GM18517 (cell line): Measurements from ENCODE around the gene TRIM47.
"Not testable (repeated sequence)": the region's sequence is repeated elsewhere in the genome, so short reads cannot be mapped to it uniquely, and the experiment has no call there.

Source experiments
- ATAC-seq: cut with Tn5 transposase; IDR thresholded peaks from one replicate; pipeline ENCODE4 v1.9.1; 2021; ENCODE audit warnings: mild to moderate bottlenecking, moderate library complexity; ENCODE audit not compliant: unreplicated experiment

Gene TRIM47

DNA sequence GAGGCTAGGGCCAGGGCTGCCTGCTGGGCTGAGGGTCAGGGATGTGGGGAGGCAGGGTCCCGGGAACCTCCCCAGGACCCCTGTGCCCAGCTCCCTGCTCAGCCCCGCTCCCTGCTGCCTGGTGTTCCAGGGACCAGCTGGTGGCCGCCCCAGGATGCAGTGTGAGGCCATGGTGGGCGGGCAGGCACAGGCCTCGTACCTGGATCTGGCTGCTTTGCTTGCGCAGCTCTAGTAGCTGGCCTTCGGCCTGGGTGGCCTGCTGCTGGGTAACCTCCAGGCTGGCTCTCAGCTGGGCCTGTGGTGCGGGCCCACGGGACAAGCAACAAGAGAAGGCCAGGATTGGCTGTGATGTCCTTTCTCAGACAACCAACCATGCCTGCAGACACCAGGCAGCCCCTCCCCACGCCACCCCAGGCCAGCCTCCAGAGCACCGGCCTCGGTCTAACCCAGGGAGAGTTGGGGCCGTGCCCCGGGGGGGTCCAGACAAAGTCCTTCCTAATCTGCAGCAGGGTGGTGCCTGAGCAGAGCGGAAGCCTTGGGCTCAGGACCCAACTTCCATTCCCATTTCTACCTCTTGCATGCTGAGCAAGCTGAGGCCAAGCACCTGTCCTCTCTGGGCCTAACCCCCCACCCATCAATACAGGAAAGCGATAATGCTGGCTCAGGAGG is 14.3 kb upstream of the TRIM47 start:
- no peak for ATAC-seq

DNA sequence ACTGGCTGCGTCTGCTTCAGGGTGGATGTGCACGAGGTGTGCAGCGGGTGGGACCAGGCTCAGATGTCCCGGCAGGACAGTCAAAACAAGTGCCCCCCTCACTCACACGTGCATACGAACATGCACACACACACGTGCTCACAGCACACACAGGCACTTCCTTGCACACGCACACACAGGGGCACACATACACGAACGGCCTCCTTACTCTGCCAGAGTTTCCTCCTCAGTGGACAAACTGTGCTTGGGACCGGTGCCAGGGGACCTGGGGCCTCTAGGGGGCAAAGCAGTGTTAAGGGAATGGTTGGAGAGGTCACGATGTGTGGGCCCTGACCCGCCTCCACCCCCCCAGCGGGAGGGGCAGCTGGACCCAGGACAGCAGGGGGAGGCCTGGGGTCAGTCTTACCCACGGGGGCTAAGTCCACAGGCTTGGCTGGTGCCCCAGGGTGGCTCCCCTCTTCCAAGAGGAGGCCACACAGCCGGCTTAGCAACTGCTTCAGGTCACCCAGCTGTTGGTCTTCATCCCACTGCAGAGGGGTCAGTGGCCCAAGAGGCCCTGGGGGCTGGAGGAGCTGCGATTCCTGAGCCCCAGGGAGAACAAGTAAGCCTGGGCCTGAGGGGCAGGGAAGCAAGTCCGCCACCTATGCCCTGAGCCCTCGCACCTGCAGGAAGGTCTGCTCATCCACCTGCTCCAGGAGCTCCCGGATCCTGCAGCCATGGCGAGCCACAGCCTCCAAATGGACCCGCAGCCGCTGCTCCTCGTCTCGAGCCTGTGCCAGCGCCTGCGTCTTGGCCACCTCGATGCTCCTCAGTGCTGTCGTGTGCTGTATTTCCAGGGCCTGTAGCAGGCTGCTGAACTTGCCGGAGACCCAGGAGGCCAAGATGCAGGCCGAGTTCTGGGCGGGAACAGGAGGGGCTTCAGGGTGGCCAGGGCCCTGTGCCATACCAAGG is 13.5 kb upstream of the TRIM47 start:
- ATAC-seq: no peak

DNA sequence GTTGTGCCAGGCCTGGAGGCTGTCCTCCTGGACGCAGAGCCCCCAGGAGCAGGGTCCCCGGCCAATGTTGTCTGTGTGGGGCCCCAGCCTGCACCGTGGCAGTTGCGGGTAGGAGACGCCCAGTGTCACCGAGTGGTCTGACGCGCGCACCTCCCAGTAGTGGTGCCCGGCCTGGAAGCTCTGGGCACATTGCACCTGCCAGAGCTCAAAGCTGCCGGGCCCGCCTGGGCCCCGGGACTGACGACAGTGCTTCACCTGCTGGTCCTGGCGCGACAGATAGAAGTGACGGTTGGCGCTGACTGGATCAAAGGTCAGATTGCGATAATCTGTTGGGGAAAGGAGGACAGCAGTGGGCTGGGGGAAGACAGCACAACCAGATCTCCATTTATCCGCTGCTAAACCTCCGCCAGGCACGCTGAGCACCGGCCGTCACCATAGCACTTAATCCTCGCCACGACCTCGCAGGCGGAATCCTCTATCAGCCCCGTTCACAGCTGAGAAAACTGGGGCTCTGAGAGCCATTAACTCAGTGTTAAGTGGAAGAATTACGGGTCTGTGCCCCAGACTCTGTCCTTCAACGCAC is 12.7 kb upstream of the TRIM47 start:
- ATAC-seq: no peak

DNA sequence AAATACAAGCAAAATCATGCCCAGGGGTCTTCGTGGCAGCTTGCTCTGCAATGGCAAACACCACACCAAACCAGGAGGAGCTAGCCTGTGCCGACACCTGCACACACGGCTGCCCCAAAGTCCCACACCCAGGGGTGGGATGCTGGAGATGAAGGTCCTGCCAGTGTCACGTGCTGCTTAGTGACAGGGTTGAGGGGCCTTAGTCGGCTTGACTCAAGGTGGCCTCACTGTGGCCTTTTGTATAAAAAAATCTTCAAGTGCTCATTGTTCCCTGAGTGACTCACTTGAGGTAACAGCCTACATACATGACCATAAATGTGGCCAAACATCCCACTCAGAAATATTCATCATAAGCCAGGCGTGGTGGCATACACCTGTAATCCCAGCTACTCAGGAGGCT is 11.1 kb upstream of the TRIM47 start:
- no peak for ATAC-seq

DNA sequence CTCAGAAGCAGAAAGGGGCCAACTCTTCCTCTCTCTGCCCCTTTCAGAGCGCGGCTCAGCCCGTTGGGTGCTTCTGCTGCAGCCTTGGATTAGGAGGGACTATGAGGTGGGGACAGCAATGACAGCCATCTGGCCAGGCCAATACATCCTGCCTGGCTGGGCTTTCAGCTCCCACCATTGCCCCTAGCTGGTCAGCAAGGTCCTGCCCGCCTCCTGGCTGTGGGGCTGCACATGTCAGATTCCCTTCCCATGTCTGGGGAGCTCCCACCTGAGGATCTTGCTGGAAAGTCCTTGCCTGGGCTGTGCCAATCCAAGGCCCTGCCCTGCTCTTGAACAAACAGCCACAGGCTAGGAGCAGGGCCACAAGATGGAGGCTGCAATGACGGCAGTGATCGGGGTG is 10.1 kb upstream of the TRIM47 start:
- ATAC-seq: no peak

DNA sequence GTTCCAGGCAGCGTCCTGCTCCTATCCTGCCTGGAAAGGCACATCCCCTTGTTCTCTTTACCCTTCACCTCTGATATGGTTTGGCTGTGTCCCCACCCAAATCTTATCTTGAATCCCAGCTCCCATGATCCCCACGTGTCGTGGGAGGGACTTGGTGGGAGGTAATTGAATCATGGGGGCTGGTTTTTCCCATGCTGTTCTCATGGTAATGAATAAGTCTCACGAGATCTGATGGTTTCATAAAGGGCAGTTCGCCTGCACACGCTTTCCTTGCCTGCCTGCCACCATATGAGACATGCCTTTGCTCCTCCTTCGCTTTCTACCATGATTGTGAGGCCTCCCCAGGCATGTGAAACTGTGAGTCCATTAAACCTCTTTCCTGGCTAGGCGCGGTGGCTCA is 7.5 kb upstream of the TRIM47 start:
- ATAC-seq: not testable (repeated sequence)

DNA sequence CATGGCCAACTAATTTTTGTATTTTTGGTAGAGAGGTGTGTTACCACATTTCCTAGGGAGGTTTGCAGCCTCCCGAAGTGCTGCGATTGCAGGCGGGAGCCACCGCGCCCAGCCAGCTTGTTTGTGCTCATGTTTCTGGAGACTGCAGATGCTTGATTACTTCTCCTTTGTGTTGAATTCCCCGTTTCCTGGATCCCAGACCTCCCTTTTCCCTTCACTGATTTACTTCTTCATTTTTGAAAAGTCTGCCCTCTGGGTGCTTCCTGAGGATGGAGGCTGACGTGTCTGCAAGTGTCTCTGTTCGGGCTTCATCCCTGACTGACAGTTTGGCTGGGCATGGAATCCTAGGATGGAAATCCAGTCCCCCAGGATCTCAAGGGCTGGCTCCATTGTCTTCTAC is 7.0 kb upstream of the TRIM47 start:
- no peak for ATAC-seq

DNA sequence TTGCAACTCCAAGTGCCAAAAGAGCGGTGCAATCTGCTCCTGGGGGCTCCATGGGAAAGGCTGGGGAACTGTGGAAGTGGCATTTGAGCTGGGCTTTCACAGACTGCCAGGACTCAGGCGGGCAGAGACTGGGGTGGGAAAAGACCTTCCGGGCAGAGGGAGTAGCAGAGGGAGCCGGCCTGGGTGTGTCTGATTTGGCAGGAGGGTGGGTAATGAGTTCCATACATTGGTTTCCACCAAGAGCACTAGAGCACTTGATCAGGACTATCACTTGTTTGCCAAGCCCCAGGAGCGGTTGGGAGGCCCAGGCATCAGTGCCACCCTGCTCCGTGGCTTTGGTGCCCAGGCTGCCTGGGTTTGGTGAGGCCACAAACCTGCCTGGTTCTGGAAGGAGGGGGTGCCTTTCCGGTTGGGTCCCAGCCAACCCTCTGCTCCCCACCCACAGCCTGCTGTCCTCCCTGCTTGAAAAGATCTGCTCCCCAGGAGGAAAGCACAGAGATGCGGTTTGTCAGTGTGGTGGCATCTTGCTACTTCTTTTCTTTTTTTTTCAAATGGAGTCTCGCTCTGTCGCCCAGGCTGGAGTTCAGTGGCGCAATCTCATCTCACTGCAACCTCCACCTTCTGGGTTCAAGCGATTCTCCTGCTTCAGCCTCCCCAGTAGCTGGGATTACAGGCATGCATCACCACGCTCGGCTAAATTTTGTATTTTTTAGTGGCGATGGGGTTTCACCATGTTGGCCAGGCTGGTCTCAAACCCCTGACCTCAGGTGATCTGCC is 3.5 kb upstream of the TRIM47 start:
- ATAC-seq: no peak

DNA sequence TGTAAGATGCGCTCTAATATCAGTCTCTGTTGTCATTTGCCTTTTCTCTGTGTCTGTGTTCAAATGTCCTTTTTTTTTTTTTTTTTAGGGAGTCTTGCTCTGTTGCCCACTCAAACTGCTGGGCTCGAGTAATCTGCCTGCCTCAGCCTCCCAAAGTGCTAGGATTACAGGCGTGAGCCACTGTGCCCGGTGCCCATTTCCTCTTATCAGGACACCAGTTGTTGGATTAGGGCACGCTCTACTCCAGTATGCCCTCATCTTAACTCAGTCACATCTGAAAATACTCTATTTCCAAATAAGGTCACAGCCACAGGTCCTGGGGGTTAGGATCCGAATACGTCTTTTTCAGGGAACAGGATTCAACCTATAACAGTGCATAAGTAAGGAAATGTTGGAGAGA is 1.9 kb upstream of the TRIM47 start:
- no peak for ATAC-seq

DNA sequence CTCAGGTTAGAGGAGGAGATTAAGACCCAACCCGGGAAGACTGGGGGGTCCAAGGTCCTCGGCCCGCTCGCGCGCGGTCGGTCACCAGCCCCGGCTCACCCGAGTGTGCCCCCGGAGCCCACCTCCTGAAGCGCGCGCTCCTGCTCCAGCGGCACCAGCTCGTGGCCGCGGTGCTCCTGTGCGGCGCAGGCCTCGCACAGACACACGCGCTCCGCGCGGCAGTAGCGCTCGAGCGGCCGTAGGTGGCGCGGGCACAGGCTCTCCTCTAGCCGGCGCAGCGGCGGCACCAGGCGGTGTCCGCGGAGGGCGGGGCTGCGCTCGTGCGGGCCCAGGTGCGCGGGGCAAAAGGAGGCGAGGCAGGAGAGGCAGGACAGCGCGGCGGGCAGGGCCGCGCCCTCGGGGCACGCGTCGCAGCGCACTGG is 618 bp downstream of the TRIM47 start:
- ATAC-seq: no peak

DNA sequence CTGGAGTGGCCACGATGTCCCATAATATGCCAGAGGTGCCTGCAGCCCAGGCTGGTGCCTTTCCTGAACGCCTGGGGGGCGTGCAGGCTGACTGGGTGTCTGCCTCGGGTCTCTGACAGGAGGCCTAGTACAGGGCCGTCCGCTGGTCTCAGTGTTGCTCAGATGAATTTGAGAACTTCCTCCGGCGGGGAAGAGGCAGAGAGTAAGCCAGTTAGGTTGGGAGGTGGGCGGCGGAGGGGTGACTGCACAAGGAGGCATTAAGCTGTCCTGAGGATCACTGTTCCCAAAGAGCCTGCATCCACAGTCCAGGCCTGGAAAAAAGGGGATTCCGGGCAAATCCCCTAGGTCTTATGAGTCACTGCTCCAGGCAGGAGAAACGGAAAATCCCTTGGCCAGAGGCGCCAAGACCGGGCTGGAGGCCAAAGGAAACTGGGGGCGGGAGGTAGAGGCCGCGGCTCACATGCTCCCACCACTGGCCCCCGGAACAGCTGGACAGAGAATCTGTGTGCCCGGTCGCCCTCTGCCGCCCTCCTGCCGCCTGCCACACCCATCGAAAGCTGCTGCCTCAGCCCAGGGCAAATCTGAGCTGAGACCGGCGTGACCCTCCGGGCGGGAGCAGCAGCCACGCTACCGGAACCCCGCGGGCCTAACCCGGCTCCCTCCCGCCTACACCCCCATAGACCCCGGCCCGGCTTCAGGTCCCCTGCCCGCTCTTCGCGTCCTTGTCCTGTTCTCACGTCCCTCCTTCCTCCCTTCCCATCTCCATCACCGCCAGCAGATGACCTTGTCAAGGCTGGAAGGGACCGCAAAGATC is 1.2 kb downstream of the TRIM47 start:
- ATAC-seq: no peak

DNA sequence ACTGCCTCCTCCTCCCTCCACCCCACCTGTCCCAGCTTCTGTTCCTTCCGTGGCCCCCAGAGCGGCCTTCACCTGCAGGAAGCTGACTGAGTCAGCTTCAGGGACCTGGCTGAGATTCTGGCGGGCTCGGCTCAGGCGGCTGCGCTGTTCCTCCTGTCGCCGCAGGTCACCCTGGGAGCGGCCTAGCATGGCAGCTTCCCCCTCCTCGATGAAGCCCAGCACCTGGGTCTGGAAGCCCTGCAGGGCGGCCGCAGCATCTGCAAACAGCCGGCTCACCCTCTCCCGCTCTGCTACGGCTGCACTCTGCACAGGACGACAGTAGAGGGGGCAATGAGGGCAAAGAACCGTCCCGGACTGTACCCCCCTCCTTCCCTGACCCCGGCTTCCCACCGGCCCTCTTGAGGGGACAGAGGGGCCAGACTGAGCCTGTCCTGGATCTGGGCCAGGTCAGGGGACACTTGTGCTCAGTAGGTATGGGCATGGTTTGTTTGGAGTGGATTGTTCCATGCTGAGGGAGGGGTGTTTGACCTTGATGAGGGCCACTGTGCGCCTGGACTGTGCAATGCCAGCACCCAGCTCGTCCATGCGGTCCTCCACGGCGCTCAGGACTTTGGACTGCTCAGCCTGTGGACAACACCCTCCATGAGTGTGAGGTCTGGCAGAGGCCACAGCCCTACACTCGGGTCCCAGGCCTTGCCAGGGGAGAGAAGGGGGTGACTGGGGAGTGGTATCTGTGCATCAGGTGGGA is 2.0 kb downstream of the TRIM47 start:
- no peak for ATAC-seq

DNA sequence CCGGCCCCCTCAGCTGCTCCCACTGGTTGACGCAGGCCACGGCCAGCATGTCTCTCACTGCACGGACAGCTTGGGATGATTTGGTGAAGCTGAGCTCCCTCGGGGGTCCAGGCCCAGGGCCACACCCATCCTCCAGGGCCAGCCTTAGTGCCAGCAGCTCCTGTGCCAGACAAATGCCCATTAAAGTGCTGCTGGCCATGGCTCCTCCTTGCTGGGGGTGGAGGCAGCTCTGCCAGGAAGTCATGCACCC is 2.5 kb downstream of the TRIM47 start:
- no peak for ATAC-seq

DNA sequence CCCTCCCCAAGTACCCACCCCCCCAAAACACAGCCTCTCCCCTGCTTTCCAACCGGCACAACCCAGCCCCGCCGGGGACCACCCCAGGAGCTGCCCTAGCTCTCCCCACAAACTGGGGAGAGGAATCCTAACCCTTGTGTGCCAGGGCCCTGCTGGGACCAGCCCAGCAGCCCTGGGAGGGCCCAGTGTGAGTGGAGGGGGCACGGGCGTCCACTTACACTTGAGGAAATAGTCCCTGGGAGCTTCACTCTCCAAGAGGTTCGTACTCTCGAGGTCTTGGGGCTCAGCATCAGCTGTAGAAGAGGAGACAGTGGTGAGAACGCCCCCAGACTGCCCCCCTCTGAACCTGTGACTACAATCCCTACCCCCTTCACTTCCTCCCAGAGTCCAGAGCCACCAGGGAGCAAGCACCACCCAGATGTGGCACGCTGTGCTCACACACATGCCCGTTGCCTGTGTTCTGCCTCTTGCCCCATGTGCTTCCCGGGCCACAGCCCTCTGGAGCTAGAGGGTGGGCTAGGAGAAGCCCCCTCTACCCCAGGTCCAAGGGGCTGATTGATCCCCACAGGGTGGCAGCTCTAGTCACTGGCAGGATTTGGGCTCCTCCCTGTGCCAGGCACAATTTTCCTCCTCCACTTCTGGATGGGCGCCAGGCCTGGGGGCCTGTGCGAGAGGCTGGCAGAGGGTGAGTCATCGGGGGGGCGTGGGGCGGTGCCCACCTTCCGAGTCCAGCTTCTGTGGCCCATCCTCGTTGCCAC is 3.0 kb downstream of the TRIM47 start:
- no peak for ATAC-seq

DNA sequence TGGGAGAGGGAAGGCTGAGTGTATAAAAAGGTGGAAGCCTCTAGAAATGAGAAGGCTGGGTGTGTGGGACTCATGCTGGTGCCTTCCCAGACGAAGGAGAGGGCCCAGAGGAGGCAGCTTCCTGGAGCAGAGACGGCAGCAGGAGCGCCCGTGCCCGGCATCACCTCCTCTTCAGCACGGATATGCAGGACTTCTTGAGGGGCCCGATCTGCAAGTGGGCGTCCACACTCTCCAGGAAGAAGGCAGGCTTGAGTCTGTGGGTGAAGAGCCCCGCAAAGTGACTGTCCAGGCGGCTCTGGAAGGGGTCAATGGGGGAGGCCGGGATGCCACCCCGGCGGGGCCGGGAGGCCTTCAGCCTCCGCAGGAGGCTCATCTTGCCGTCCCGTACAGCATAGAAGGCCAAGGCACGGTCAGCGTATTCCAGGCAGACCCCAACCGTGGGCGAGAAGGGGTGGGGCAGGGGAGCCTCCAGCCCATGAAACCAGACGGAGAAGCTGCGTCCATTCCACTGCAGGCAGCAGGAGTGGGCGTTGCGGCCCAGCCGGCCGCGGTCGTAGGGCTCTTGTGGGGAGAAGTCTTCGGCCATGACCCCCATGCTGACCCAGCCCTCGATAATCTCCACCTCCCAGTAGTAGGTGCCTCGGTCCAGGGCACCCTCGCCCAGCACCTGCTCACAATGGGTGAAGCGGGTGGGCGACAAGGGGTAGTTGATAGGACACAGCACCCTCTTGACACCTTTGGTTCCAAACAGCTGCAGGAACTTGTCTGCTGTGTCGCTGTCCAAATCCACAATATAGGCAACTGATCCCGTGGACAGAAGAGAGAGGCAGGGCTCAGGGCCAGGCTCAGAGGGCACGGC is 3.8 kb downstream of the TRIM47 start:
- ATAC-seq: no peak

DNA sequence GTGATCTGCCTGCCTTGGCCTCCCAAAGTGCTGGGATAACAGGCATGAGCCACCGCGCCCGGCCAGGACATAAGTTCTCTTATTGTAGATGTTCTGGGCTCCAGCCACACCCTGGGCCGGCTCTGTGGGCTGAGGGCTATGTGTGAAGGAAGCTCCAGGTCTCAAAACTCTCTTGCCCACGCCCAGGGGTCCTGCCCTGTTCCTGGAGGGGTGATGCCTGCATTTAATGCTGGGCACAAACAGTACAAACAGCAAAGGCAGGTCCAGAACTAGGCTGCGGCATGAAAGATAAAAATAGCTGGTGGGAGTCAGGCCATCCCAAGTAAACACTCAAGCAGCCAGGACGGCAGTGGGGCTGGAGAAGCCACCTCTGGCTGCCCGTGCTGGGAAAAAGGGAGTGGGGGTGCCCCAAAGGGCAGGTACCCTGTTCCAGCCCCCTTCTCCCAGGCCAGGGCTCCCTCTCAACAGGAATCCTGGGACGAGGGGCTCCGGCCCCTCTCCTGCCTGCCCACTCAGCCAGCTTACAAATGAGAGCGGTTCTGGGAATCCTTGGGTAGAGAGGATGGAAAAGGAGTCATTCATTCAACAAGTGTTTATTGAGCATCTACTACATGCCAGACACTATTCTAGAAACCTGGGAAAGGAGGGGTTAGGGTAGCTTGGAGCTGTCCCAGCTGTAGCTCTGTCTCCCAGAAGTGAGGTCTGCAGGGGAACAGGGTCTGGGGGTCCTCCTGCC is 4.6 kb downstream of the TRIM47 start:
- ATAC-seq: no peak
